ENCODE results near the gene CBLN2. TPM values are rescaled to one million over a fixed set of nuclear protein-coding genes. Genes with fewer than 3 reads are reported as not detected.

Gene CBLN2
- total RNA-seq: not detected

- no peak for TF ChIP-seq CTCF (IDR thresholded peaks at IDR 0.05; ENCODE audit: low read depth)
Observed at GRCh38 chr18:72544092-72544886, at the start of gene CBLN2. Gene CBLN2, minus strand, starts transcription at chr18:72544342. Its CDS starts 2,182 bp downstream, at chr18:72542160.

GRCh38 chr18:72588360-72588759 is 44.2 kb upstream of the CBLN2 start:
- no peak for TF ChIP-seq CTCF (IDR thresholded peaks at IDR 0.05; ENCODE audit: low read depth)

GRCh38 chr18:72584787-72585186 is 40.6 kb upstream of the CBLN2 start:
- TF ChIP-seq CTCF (IDR thresholded peaks at IDR 0.05; ENCODE audit: low read depth): no peak

- TF ChIP-seq CTCF (IDR thresholded peaks at IDR 0.05; ENCODE audit: low read depth): no peak
Observed at GRCh38 chr18:72581976-72582375, 37.8 kb upstream of the CBLN2 start.

- TF ChIP-seq CTCF (IDR thresholded peaks at IDR 0.05; ENCODE audit: low read depth): no peak
Observed at GRCh38 chr18:72572896-72573295, 28.8 kb upstream of the CBLN2 start.

- no peak for TF ChIP-seq CTCF (IDR thresholded peaks at IDR 0.05; ENCODE audit: low read depth)
Observed at GRCh38 chr18:72566290-72566689, 22.1 kb upstream of the CBLN2 start.

- TF ChIP-seq CTCF (IDR thresholded peaks at IDR 0.05; ENCODE audit: low read depth): no peak
Observed at GRCh38 chr18:72555968-72556367, 11.8 kb upstream of the CBLN2 start.

All from subcutaneous adipose tissue (tissue), 4 donors.